ENCODE data around the gene MRPL12.

The MRPL12 gene

GRCh38 chr17:81710514-81711308, 7.5 kb downstream of the MRPL12 start (continued):
- TF ChIP-seq INSM2 (tag by site-specific recombination; IDR thresholded peaks at IDR 0.05) (no peak), ZNF791 (tag by site-specific recombination; IDR thresholded peaks at IDR 0.05) (no peak), KLF17 (tag by site-specific recombination; IDR thresholded peaks at IDR 0.05) (0 out of 2 replicates have a peak, but pooled peaks have one; percentile 19), ZNF513 (tag by site-specific recombination; IDR thresholded peaks at IDR 0.05) (no peak), PRDM2 (tag by site-specific recombination; IDR thresholded peaks at IDR 0.05; ENCODE audit: borderline replicate concordance) (no peak), ZNF23 (tag by site-specific recombination; IDR thresholded peaks at IDR 0.05; ENCODE audit: borderline replicate concordance) (no peak), OSR2 (tag by site-specific recombination; IDR thresholded peaks at IDR 0.05) (no peak; the same call in 1 of the 2 replicates), ZNF544 (tag by site-specific recombination; IDR thresholded peaks at IDR 0.05) (no peak), SP7 (tag by site-specific recombination; IDR thresholded peaks at IDR 0.05) (no peak), YY2 (tag by site-specific recombination; IDR thresholded peaks at IDR 0.05) (no peak), ZNF184 (tag by site-specific recombination; IDR thresholded peaks at IDR 0.05) (no peak), ZNF366 (tag by site-specific recombination; conservative IDR thresholded peaks at IDR 0.05) (no peak), TCF7L2 (IDR thresholded peaks at IDR 0.05; ENCODE audit: borderline replicate concordance, low read depth, low read length) (no peak), GLI2 (tag by site-specific recombination; IDR thresholded peaks at IDR 0.05; ENCODE audit: borderline replicate concordance, low read depth) (no peak), ZNF280C (tag by site-specific recombination; IDR thresholded peaks at IDR 0.05) (no peak), ZNF580 (tag by site-specific recombination; IDR thresholded peaks at IDR 0.05) (no peak), ZNF837 (tag by site-specific recombination; IDR thresholded peaks at IDR 0.05) (peak; percentile 8; the same call in 1 of the 2 replicates), ZNF596 (tag by site-specific recombination; IDR thresholded peaks at IDR 0.05) (no peak), ZNF639 (tag by site-specific recombination; IDR thresholded peaks at IDR 0.05) (no peak), KLF7 (tag by site-specific recombination; IDR thresholded peaks at IDR 0.05; ENCODE audit: borderline replicate concordance) (no peak), ZNF660 (tag by site-specific recombination; IDR thresholded peaks at IDR 0.05) (no peak), ZNF223 (tag by site-specific recombination; IDR thresholded peaks at IDR 0.05) (no peak), ZNF621 (tag by site-specific recombination; IDR thresholded peaks at IDR 0.05) (no peak), SALL2 (tag by site-specific recombination; IDR thresholded peaks at IDR 0.05; ENCODE audit: borderline replicate concordance) (no peak), EGR2 (tag by site-specific recombination; IDR thresholded peaks at IDR 0.05; ENCODE audit: low read depth) (no peak)

Measured in HEK293 (cell line).